Activated CD8-positive, alpha-beta memory T cell treated with anti-CD3 and anti-CD28 coated beads, Interleukin-2, amount 50 U/mL, for 24 hours (primary cell): ENCODE data around the gene STRA6.

Source experiments
- DNase-seq: peaks from one replicate; pipeline ENCODE4 v3.0.0-alpha.2; 2020; ENCODE audit errors: extremely low read depth

STRA6 gene

DNA sequence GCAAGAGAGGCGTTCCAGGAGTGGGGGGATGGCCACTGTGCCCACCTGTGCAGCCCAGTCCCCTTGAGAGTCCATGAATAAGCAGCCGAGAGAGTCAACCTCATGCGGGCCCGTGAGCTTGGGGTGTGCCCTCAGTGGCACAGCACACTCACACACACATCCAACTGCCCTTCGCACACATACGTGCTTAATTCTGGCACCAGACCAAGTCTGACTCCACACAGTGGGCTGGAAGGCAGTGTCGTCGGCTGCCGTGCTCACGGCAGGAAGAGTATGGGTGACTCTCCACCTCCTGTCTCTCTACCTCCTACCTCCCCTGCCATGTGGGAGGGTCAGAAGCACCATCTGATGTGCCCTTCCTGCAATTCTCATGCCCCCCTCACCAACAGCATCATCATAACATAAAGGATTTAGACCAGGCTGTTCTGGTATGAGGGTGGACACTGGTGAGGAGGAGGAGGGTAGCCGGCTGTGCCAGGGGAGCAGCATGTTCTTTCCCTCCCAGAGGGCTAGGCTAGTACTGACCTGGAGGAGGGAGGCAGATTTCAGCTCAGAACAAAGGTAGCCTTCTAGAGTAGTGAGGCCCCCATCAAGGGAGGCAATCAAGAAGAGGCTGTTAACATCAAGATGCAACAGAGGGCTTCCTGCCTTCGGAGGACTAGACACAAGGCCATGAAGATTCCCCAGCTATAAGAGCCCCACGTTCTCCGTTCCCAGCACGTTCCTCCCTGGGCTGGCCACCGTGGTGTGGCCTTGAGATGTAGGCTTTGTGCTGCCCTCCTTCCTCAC is 5.3 kb upstream of the STRA6 start:
- DNase-seq = no peak

DNA sequence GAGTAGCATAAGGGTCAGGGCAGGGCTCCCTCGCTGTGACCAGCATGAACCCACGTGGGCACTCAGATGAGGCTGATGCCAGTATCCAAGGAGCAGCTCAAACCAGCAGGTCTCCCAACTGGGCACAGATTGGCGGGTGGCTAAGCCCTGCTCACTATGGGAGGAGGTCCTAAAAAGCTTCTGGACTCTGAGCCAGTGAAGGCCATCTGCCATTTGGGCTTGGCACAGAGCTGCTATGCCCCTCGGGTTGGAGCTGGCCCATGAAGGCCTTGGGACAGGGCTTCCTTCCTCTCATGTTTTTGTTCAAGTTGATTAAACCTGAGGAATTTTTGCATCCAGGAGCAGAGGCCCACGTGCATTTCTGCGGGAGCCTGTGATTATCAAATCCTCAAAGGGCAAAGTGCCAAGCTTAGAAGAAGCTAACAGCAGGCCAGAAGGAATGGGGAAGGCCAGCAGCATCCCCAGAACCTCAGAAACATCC is 4.3 kb upstream of the STRA6 start:
- DNase-seq = no peak

DNA sequence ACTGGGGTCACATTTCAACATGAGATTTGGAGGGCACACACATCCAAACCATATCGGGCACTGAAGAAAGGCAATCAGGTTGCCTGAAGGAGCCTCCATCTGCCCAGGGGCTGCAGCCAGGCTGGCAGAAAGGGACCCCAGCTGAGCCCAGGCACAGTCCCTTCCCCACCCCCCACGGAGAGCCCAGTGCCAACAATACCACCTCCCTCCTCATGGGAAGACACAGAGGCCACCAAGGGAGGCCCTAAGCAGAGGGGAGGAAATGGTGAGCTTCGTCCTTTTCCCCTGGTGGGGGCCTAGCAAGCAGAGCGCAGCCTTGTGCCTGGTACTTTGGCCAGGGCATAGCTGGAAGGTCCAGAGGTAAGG is 3.0 kb upstream of the STRA6 start:
- no peak for DNase-seq

DNA sequence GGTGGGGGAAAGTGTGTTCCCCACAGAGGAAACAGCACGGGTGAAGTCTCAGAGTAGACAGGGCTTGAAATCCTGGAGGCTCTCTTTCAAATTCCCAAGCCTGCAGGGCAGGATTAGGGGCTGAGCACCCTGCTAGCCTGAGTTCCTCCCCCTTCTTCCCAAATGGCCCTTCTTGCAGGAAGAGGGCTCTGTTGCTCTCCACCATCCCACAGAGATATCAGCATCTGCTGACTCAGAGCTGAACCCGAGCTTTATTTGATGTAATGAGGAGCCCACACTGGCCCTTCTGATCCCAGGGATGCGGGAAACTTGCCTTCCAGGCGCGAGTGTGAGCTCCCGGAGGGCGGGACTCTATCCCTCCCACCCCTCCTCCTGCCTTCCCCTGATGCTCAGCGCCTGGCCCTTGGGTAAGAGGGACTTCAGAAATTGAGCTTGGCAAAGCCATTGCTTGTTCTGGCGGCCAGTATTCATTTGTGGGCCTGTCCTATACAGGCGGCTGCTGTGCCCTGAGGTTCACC is 1.4 kb upstream of the STRA6 start:
- DNase-seq = no peak

DNA sequence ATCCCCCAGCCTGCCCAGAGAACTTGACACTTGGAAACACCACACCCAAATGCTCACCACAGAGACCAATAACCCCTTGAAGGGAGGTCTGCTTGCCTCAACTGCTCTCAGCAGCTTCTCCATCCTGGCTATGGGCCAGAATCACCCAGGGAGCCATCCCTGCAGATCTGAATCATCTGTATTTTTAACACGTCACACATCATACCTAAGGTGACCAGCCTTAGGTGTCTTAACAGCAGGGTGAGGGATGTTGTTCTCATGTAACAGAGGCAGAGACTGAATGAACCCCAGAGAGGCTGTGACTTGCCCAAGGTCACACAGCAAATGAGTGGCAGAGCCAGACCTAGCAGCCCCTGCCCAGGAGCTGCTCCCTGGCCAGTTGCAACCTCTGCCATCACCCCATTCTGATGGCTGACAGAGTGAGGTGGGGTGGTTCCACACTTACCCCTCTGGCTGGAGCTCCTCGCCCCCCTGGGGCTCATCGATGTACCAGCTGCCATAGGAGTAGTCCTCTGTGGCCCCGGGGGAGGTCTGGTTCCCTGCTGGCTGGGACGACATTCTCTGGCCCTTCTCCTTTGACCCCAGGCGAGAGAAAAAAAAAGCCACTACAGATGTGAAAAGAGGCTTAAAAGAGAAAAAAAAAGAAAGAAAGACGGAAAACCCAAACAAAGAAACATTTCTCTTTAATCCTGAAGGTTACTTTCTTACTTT is 722 bp downstream of the STRA6 start:
- DNase-seq = no peak

DNA sequence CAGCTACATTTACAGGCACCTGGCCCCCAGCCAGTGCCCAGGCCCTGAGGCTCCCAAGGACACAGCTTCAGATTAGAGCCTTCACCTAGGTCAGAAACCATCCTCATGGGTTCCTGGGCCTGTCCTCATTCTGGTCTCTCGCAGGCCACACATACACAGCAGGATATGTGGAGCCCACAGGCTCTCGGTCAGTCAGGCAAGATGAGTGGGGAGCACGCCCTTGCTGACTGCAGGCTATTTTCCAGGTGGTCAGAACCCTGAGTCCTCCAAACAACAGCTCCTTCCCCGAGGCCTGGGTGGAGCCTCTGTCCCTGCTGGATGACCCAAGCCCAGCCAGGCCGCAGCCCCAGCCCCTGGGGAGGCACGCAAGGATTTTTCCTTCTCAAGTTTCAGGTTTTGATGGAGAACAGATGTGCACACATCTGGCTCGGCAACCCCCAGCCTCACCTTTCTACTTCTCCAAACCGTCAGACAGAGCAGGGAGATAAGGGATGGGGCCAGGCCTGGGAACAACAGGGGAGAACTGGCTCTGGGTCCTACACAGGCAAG is 1.6 kb downstream of the STRA6 start:
- no peak for DNase-seq

DNA sequence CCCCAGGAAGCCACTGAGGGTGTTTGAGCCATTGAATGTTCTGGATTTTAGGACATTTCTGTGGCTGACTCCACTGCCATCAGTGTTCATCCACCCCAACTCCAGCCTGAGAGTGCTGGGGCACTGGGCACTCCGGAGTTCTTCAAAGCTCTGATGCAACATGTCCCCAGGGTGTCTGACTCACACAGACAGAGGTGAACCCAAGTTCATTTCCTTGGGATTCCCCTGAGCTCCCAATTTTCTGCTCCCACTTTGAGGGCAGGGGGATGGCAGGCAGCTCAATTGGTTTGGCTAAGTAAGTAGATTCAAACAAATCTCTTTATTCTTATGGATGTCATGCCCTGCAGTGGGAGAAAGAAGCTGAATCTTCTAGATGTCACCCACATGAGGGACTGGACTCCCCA is 2.2 kb downstream of the STRA6 start:
- DNase-seq = no peak

DNA sequence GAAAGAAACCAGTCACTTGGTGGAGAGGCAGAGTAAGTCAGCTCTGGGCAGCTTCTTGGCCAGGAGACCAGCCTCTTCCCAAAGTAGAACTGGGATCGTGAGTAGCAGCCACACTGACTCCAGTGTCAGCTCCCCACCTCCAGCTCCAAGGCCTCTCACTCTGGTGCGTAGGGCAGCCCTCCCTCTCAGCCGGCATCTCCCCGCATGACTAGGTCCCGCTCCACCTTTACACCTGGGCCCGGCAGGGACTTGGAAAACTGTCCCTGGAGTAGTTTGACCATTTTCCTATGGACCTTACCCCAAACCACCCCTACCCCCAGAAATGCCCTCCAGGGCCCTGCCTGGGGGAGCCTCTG is 3.3 kb downstream of the STRA6 start:
- DNase-seq = no peak

DNA sequence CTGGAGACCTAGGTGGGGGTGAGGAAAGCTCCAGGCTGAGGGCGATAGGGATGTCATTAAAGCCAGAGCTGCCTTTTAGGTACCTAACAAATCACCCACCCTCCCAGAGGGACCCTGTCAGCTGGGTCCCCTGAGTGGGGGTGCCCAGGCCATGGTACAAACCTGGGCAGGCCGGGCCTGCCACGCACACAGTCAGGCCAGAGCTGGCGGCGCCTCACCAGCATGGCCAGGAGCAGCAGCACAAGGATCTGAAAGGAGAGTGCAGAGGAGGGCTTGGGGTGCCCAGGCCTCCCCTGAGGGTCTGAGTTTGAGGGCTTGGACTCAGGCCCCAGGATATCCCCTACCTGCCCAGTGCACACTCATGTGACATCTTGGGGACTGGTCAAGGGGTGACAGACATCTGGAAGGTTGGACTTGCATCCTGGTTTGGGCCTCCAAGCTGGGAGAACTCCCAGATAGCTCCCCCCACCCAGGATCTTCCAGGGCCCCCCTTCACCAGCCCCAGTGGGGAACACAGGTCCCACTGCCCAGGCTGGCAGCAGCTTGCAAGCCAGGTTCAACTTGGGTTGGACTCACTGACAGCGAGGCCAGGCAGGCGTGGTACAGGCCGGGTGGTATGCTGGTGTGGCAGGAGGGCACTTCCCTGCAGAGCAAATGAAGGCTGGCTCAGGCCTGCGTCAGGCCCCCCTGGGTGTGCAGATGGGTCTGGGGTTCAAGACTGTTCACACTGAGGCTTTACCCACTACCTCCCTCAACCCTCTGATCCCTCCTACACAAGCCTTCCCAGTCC is 5.2 kb downstream of the STRA6 start:
- DNase-seq = no peak

DNA sequence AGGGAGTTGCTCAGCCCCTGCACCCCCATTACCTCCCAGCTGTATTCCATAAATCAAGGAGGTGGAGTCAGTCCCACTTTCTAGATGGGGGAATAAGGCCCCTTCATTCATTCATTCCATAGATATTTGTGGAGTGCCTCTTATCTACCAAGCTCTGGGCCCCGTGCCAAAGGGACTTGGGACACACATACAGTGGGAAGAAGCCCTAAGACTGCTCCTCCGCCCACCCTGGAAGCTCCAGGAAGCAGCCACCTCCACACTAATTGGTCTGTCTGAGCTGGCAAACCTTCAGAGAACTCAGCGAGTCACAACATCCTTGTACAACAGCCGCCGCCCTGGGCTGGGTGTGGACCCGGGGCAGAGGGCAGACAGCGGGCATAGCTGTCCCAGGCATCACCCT is 6.4 kb downstream of the STRA6 start:
- no peak for DNase-seq

DNA sequence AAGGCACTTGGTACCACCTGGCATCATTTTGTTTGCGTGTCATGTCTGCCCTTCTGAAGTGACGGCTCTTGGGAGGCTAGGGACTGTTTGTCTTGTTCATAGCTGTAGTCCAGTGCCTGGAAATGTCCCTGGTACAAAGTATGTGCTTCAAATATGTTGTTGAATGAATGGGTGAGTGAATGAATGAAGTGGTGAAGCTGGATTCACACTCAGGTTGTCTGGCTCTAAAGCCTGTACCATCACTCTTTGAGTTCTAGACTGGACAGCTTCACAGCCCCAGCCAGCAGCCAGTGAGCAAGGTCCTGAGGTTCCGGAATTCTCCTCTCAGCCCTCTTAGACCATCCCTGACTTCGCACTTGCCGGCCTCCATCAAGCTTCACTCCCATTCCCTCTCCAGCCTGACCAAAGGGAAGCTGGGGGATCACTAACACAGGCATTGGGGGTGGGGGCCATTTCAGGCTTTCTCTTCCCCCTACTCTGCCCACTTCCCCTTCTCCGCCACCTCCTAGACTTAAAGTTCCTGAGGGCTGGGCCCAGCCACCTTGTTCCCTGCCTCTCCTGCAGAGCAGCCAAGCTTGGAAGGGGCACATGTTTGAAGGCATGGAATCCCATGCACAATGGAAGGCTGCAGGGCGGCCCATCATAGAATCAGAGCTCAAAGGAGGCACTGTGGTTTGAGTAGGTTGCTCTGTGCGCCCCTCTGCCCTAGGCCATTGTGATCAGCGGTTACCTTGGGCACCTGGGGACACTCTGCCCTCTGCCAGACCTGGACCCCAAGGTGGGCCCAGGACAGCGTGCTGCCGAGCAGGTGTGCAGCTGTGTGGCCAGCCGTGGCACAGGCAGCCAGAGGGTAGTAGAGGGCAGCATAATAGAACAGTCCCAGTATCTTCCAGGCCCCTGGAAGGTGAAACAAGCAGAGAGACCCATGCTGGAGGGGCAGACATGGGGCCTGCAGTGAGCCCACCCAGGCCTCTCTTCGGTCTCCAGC is 7.7 kb downstream of the STRA6 start:
- no peak for DNase-seq

DNA sequence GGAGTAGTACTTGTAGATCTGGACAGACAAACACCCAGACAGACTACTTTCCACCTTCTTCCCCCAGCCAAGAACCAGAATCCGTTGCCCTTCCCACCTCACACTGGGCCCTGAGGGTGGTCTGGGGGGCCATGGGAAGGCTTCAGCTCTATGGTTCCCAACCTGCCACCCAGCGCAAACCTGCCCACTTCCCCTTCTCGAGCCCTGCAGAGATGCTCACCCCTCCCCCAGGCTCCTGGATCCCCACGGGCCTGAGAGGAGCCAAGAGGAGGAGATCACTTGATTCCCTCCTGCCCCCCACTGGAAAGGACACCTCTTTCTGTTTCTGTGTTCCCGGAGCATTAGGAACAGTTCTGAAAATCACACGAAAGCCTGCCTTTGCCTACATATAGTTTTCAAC is 8.7 kb downstream of the STRA6 start:
- DNase-seq = no peak

DNA sequence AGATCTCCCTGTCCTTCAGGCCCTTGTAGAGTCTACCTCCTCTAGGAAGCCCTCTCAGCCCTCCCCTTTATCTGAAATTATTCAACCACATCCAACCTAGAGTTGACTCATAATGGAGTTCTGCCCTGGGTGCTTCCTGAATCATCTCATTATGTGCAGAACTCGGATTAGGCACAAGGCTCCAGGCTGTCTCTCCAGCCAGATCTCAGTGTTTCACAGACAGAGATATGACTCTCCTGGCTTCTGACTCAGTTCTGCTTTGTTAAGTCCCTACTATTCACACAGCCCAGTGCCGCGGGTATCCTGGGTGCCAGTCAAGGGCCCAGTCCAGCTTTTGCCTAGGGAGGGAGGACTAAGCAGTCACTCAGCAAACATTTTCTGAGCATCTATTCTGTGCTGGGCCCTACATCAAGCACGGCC is 9.3 kb downstream of the STRA6 start:
- DNase-seq = no peak

DNA sequence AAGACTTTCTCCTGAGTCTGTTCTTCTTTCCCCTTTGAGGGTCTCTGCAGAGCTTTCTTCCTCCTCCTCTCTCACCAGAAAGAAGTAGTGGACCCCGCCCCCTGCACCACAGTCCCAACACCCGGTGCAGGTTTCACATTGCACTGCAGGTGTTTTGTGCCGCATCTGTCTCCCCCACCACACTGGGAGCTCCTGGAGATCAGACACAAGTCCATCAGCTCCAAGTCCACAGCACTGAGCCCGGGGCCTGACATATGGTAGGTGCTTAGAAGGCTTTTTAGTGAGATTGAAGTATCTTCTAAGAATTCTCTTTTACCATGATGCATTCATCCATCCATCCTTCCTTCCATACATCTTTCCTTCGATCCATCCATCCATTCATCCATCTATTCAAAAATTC is 9.8 kb downstream of the STRA6 start:
- DNase-seq = no peak

DNA sequence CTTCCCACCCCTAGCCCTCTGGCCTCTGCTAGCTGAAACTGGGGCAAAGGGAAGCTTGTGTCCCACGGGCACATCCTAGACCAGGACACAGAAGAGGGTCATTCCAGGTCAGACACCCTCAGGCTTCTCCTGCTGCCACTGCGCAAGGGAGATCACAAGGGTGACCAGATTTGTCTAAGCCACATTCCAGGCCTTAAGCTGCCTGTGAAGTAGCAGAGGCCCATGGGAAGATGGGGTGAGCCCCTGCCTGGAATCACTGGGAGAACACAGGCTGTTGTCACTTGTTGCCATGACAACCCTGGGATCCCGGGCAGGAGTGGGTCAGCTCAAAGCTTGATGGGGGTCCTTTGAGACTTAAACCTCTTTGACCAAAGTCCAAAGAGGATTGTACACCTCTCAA is 10.8 kb downstream of the STRA6 start:
- DNase-seq = no peak

DNA sequence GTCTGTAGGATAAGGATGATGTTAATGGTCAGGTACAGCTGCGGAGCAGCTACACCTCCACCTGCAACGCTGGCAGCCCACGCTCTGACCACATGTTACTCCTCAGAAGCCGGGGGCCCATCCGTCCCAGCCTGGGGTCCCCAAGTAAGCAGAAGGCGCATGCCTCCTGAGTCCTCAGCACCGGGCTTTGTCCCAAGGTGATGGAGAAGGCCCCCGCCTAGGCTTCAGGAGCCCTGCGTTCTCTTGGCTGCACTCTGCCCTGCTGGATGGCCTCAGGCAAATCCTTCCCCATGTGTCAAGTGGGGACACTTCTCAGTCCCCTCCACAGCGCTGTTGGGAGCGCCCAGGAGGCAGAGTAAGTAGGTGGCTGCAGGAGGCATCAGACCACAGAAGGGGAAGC is 14.4 kb downstream of the STRA6 start:
- no peak for DNase-seq

DNA sequence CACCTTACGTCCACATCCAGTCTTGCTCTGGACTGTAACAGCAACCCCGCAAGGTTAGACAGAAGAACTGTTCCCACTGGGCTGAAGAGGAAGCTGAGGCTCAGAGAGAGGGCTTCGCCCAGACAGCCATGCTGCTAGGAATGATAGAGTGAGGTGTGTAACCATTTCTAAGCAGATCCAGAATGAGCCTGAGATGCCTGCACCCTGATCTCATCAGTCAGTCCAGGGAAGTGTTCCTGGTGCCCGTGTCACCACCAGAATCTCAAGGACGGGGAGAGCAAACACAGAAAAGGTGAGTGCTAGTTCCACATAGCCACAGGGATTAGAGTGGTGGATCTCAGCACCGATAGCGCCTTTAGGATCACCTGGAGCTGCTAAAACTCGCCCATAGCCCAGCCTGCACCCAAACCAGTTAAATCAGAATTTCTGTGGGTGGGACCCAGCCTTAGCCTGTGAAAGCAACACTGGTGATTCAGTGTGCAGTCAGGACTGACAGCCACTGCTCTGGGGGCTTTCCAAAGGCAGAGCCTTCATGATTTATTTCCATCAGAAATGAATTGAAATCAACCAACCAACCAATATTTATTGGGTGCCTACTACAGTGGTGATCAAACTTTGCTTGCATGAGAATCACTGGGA is 16.8 kb downstream of the STRA6 start:
- DNase-seq = no peak

DNA sequence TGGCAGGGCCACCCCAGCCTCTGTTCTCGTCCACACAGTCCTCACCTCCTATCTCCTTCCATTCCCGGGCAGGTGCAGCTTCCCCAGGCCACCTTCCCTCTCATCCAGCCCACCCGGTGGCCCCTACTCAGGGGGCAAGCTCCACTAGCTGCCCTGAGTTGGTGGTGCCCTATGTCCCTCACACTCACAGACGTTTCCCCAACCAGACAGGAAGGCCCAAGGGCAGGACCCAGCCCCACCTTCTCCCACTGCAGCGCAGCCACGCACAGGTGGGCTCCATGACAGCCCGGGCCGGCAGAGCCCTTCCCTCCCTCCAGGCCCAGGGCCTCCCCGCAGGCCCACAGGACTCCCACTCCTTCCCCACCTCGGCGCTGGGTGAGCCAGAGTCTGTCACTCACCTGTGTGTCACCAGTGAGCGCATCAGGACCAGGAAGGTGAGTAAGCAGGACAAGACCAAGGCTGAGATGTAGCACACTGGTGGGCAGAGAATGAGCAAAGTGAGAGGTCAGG is 17.9 kb downstream of the STRA6 start:
- DNase-seq = no peak

DNA sequence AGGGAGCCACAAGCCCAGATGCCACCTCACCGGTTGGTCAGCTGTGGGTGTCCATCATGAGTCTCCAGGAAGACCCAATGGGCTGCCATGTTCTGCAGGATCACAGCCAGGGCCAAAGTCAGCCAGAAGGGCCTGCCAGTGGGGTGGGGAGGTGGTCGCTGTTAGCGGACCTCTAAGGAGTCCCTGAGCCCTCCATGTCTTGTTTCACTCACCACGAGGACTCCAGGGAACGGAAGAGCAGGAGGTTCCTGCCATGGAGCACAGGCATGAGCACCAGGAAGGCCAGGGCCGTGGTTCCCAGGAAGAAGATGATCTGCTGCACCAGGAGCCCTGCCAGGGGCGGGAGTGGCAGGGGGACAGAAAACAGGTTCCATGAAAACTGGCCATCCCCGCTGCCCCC is 20.5 kb downstream of the STRA6 start:
- no peak for DNase-seq

DNA sequence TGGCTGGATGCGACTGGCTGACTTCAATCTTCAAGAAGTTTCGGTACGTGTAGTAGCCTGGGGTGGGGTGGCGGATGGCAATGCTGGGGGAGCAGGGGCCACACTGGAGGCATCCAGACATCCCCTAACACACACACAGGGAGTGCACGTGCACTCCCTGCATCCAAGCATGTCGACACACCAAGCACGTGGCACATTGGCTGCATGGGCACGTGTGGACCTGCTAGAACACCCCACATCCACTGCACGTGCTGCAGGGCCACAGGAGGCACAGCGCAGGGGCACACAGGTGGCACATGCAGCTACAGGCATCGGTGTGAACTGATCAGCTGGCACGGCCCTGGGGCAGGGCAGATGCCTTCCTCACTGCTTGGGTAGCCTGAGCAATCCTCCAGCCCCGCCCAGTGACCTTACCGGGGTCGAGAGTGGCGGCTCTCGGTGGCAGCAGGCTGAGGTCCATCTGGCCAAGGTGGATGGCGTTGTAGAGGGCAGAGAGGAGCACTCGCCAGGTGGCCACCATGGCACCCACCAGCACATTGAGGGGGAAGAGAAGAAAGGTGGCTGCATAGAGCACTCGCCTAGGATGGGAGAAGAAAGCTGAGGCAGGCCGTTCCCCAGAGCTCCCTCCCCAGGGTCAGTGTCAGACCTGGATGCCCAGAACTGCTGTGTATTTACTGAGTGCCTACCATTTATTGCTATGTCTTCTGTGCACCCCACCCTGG is 21.5 kb downstream of the STRA6 start:
- no peak for DNase-seq
